H1 (cell line): ENCODE data around the gene SRCIN1. TPM values are rescaled to one million over a fixed set of nuclear protein-coding genes. Genes with fewer than 3 reads are reported as not detected.

ENCODE experiments used
- CTCF ChIA-PET: fragments of 300-600 bp; sonication (Branson Sonifier 250); formaldehyde crosslinking; loops from one replicate; lab custom pipeline; 2021; ENCODE audit not compliant: partially characterized antibody; lab: Charles Lee
- POLR2A ChIA-PET: fragments of 300-600 bp; sonication (Branson Sonifier 250); formaldehyde crosslinking; loops from one replicate; lab custom pipeline; 2021; ENCODE audit warnings: inconsistent platforms; ENCODE audit not compliant: partially characterized antibody; lab: Charles Lee
- DNase-seq, 2 experiments: peaks; one replicate each; pipeline versions ENCODE4 v3.0.0 to v3.0.0-alpha.2; 2010 to 2022; ENCODE audit warnings: low spot score in 2 of 2, low read depth in 1 of 2, mixed read lengths in 1 of 2
- FAIRE-seq: peaks from 2 replicates; lab custom pipeline; 2011; peaks lifted over from hg19 to GRCh38; lab: Jason Lieb, UNC
- H2AFZ ChIP-seq: 2 replicates; pipeline ENCODE4 v1.8.1; 2012; ENCODE audit warnings: low read length, inconsistent platforms
- H2AK5ac ChIP-seq: 2 replicates; pipeline ENCODE4 v1.6.1; 2013; ENCODE audit warnings: low read depth, low read length
- H2BK120ac ChIP-seq: replicated peaks from 2 replicates; pipeline ENCODE3; 2013; ENCODE audit warnings: low read depth, low read length, inconsistent platforms
- H2BK12ac ChIP-seq: 2 replicates; pipeline ENCODE4 v1.6.1; 2013; ENCODE audit warnings: low read depth, low read length
- H2BK15ac ChIP-seq: 2 replicates; pipeline ENCODE4 v1.6.1; 2013; ENCODE audit warnings: low read length
- H2BK20ac ChIP-seq: 2 replicates; pipeline ENCODE4 v1.6.1; 2013; ENCODE audit warnings: low read length
- H2BK5ac ChIP-seq: 2 replicates; pipeline ENCODE4 v1.6.1; 2013; ENCODE audit warnings: low read depth, low read length
- H3K14ac ChIP-seq: 2 replicates; pipeline ENCODE4 v1.6.1; 2013; ENCODE audit warnings: inconsistent platforms; ENCODE audit not compliant: insufficient read length
- H3K18ac ChIP-seq: 2 replicates; pipeline ENCODE4 v1.6.1; 2013; ENCODE audit warnings: low read length; ENCODE audit errors: extremely low read depth
- H3K23ac ChIP-seq: 2 replicates; pipeline ENCODE4 v1.6.1; 2013; ENCODE audit warnings: inconsistent platforms; ENCODE audit not compliant: insufficient read length
- H3K23me2 ChIP-seq: 2 replicates; pipeline ENCODE4 v1.6.1; 2013; ENCODE audit warnings: low read depth, low read length
- H3K27ac ChIP-seq: 2 replicates; pipeline ENCODE4 v1.6.1; 2011; ENCODE audit warnings: low read depth, low read length, inconsistent platforms
- H3K27me3 ChIP-seq, 4 experiments: replicated peaks in 1 of 4; 1 replicate in 1 of 4; 2 replicates in 3 of 4; pipeline versions ENCODE4 v1.6.1 to v1.8.1; 2011 to 2013; ENCODE audit warnings: low read length in 3 of 4, mild to moderate bottlenecking in 3 of 4, inconsistent platforms in 2 of 4, mixed read lengths in 2 of 4, moderate library complexity in 1 of 4; ENCODE audit not compliant: control insufficient read depth in 3 of 4, insufficient read depth in 3 of 4; ENCODE audit errors: extremely low read depth in 1 of 4
- H3K36me3 ChIP-seq, 4 experiments: 2 replicates each; pipeline versions ENCODE4 v1.6.1 to v1.8.1; 2011 to 2013; ENCODE audit warnings: mild to moderate bottlenecking in 4 of 4, low read length in 3 of 4, moderate library complexity in 2 of 4, control low read depth in 1 of 4, inconsistent platforms in 1 of 4; ENCODE audit not compliant: insufficient read depth in 4 of 4, control insufficient read depth in 2 of 4
- H3K4ac ChIP-seq: replicated peaks from 2 replicates; pipeline ENCODE3; 2013; ENCODE audit warnings: low read length, low read depth, mixed read lengths, inconsistent platforms; ENCODE audit not compliant: insufficient read length
- H3K4me1 ChIP-seq, 4 experiments: replicated peaks in 1 of 4; 1 replicate in 1 of 4; 2 replicates in 3 of 4; pipeline versions ENCODE4 v1.6.1 to v1.8.1; 2011 to 2013; ENCODE audit warnings: low read length in 3 of 4, inconsistent platforms in 2 of 4, mixed read lengths in 1 of 4; ENCODE audit not compliant: insufficient read depth in 4 of 4, control insufficient read depth in 3 of 4
- H3K4me2 ChIP-seq, 2 experiments: 2 replicates each; pipeline versions ENCODE4 v1.6.1 to v1.8.1; 2011 to 2013; ENCODE audit warnings: low read depth in 2 of 2, low read length in 2 of 2, control low read depth in 1 of 2, inconsistent platforms in 1 of 2, mild to moderate bottlenecking in 1 of 2; ENCODE audit not compliant: insufficient read depth in 1 of 2
- H3K4me3 ChIP-seq, 4 experiments: fragments of 200-600, 300-600 bp in 1 of 4; sonication (generic), shearing (Covaris generic), sonication (Bioruptor Twin) in 1 of 4; 2 replicates each; pipeline versions ENCODE4 v1.5.1 to v1.8.1; 2011 to 2016; ENCODE audit warnings: low read length in 4 of 4, low read depth in 3 of 4, control low read depth in 2 of 4, inconsistent platforms in 2 of 4, mild to moderate bottlenecking in 2 of 4, mixed read lengths in 1 of 4, moderate library complexity in 1 of 4; ENCODE audit not compliant: insufficient read depth in 2 of 4; ENCODE audit errors: extremely low read depth in 1 of 4
- H3K56ac ChIP-seq: replicated peaks from 2 replicates; pipeline ENCODE3; 2013; ENCODE audit warnings: low read depth, mild to moderate bottlenecking, mixed read lengths, low read length, inconsistent platforms; ENCODE audit not compliant: insufficient read length
- H3K79me1 ChIP-seq: 2 replicates; pipeline ENCODE4 v1.6.1; 2013; ENCODE audit warnings: low read depth, low read length, control low read depth
- H3K79me2 ChIP-seq, 2 experiments: 2 replicates each; pipeline versions ENCODE4 v1.6.1 to v1.8.1; 2012 to 2013; ENCODE audit warnings: low read length in 2 of 2, mild to moderate bottlenecking in 2 of 2, inconsistent platforms in 1 of 2; ENCODE audit not compliant: insufficient read depth in 2 of 2, control insufficient read depth in 1 of 2
- H3K9ac ChIP-seq, 4 experiments: replicated peaks in 1 of 4; 1 replicate in 1 of 4; 2 replicates in 3 of 4; pipeline versions ENCODE4 v1.6.1 to v1.8.1; 2011 to 2013; ENCODE audit warnings: low read depth in 3 of 4, low read length in 3 of 4, control low read depth in 2 of 4, mild to moderate bottlenecking in 2 of 4, moderate library complexity in 2 of 4, inconsistent platforms in 1 of 4; ENCODE audit errors: extremely low read depth in 1 of 4
- H3K9me3 ChIP-seq, 2 experiments: 2 replicates each; pipeline versions ENCODE4 v1.6.1 to v1.8.1; 2012 to 2013; ENCODE audit warnings: mild to moderate bottlenecking in 2 of 2, moderate library complexity in 2 of 2, control low read depth in 1 of 2, inconsistent platforms in 1 of 2, low read depth in 1 of 2, low read length in 1 of 2, mixed read lengths in 1 of 2; ENCODE audit not compliant: insufficient read depth in 2 of 2
- H4K20me1 ChIP-seq, 2 experiments: replicated peaks in 1 of 2; 2 replicates each; pipeline versions ENCODE3 to v1.8.1; 2011 to 2013; ENCODE audit warnings: inconsistent platforms in 2 of 2, low read length in 2 of 2, mild to moderate bottlenecking in 1 of 2; ENCODE audit not compliant: insufficient read depth in 2 of 2, control insufficient read depth in 1 of 2
- H4K5ac ChIP-seq: 2 replicates; pipeline ENCODE4 v1.6.1; 2013; ENCODE audit warnings: low read length, low read depth, mixed read lengths, inconsistent platforms; ENCODE audit not compliant: insufficient read length
- H4K8ac ChIP-seq: 2 replicates; pipeline ENCODE4 v1.8.0; 2013; ENCODE audit warnings: mild to moderate bottlenecking, moderate library complexity, low read length, inconsistent platforms; ENCODE audit not compliant: insufficient read depth; ENCODE audit errors: extremely low read depth
- H4K91ac ChIP-seq: replicated peaks from 2 replicates; pipeline ENCODE3; 2013; ENCODE audit warnings: low read length, mixed read lengths, inconsistent platforms; ENCODE audit not compliant: insufficient read length
- JUND ChIP-seq: IDR thresholded peaks from 2 replicates; pipeline ENCODE4 v1.6.1; 2011; ENCODE audit warnings: mild to moderate bottlenecking, improper control_type of control experiment, low read length
- KDM4A ChIP-seq: IDR thresholded peaks from one replicate; pipeline ENCODE4 v1.7.1; 2012; ENCODE audit warnings: low read depth, mild to moderate bottlenecking, moderate library complexity, low read length, inconsistent platforms; ENCODE audit not compliant: severe bottlenecking
- NANOG ChIP-seq: IDR thresholded peaks from 2 replicates; pipeline ENCODE4 v1.6.1; 2011; ENCODE audit warnings: low read length, low read depth, mild to moderate bottlenecking, inconsistent platforms; ENCODE audit not compliant: insufficient read depth, poor library complexity, severe bottlenecking
- SIX5 ChIP-seq: IDR thresholded peaks from 2 replicates; pipeline ENCODE4 v1.6.1; 2011; ENCODE audit warnings: mild to moderate bottlenecking, low read depth, low read length
- SP2 ChIP-seq: IDR thresholded peaks from 2 replicates; pipeline ENCODE4 v1.6.1; 2012; ENCODE audit warnings: mild to moderate bottlenecking, low read length, inconsistent platforms
- SP4 ChIP-seq: IDR thresholded peaks from 2 replicates; pipeline ENCODE4 v1.6.1; 2012; ENCODE audit warnings: low read length, inconsistent platforms
- YY1 ChIP-seq: IDR thresholded peaks from 2 replicates; pipeline ENCODE4 v1.6.1; 2011; ENCODE audit warnings: low read depth, mild to moderate bottlenecking, low read length
- ZNF274 ChIP-seq: IDR thresholded peaks from 2 replicates; pipeline ENCODE4 v1.7.0; 2012; ENCODE audit warnings: low read length, borderline replicate concordance; ENCODE audit errors: extremely low read depth
- WGBS, 2 experiments: shearing (Covaris generic) in 1 of 2; methylation state at CpG; one replicate each; pipeline versions ENCODE4 v1.1.6 to v1.1.7; 2013 to 2015; ENCODE audit warnings: low lambda C conversion rate in 2 of 2, mixed read lengths in 2 of 2, inconsistent platforms in 1 of 2, low coverage in 1 of 2, missing lambda C conversion rate in 1 of 2; ENCODE audit not compliant: insufficient replicate concordance in 2 of 2, insufficient coverage in 1 of 2, insufficient read length in 1 of 2; ENCODE audit errors: extremely low coverage in 1 of 2, missing lambda C conversion rate in 1 of 2; 5-methylcytosine and 5-hydroxymethylcytosine counted together
- polyA plus RNA-seq, 7 experiments: library from polyadenylated mRNA; depleted of rRNA in 3 of 7; stranded (reverse) in 5 of 7; unstranded in 2 of 7; fragments of >200 nt in 5 of 7; fragments of 200-250 nt in 2 of 7; gene quantifications; 1 replicate in 5 of 7; 2 replicates in 1 of 7; 4 replicates in 1 of 7; pipeline versions ENCODE4 v1.2.1 to v1.2.3, GENCODE V29; 2011 to 2013; ENCODE audit warnings: missing spikeins in 2 of 7, mixed read lengths in 2 of 7
- total RNA-seq: library from RNA; stranded (reverse); fragmentation: NEBNext Ultra II Directional; extraction: Animal tissue kit (Norgen Biotek cat#: 25700); gene quantifications from 2 replicates; pipeline ENCODE4 v1.2.1, GENCODE V29; 2021

The SRCIN1 gene
- total and polyA plus RNA-seq, 2 of the 8 experiments (the other 6 are each of a cell fraction or from before 2014, with no cell fraction given) = 2.8 to 3.8 TPM

DNA sequence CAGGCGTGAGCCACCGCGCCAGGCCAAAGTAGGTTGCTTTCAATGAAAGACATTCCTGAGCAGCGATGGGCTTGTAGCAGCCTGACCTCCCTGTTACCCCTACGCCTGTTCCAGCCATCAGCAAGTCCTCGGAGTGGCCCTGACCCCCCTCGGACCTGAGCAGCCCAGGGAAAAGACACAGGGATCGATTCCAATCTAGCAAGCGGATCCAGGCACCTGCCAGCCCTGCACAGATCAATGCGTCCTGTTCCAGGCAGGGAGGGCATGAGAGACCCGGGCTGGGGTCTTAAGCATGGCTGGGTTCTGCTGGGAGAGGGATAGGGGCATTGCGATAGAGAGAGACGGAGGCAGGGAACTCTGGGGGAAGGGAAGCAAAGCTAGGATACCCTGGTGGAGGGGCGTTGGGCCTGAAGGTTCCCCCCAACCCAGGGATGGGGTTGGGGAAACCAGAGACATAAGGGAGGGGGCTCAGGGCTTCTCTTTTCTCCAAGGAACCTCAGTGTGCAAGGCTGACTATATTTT lies 21.9 kb downstream of the SRCIN1 start:
- ChIA-PET POLR2A (interaction anchor here (1.3 to 6.2 kb wide), 3 partner anchors 14 to 20 kb away, joined by 3 to 32 read pairs (median 4); no protein-coding TSS in a partner anchor), CTCF (interaction anchor here (0.6 to 32.0 kb wide), 19 partner anchors 8 to 236 kb away, joined by 3 to 914 read pairs (median 4); partner anchors contain the start of gene SRCIN1)
- Histone ChIP-seq H4K5ac (no peak overlapping the region), H2BK120ac (no peak overlapping the region), H3K23ac (no peak overlapping the region), H3K56ac (no peak overlapping the region), H2BK5ac (no peak overlapping the region), H3K36me3 (no peaks in the 10 kb centered on the region), H3K23me2 (no peaks in the 10 kb centered on the region)
- no peak for TF ChIP-seq SIX5
- TF ChIP-seq ZNF274 = no peak
- no peak for TF ChIP-seq JUND
- no peak for TF ChIP-seq KDM4A
- TF ChIP-seq SP2 = no peak
- TF ChIP-seq SP4 = no peak
- TF ChIP-seq NANOG = no peak
- TF ChIP-seq YY1 = no peak
- TF ChIP-seq, all 59 proteins: peak for 0
- Histone ChIP-seq H2AK5ac (no peak overlapping the region), H3K79me2 (no peaks in the 10 kb centered on the region), H3K4me2 (0 out of 4 replicates have a peak overlapping the region, but pooled peaks of 1 of the 2 experiments have one; percentile 1), H3K18ac (no peak overlapping the region; the same call in 1 of the 2 replicates), H3K9ac (no peak overlapping the region), H2AFZ (no peak overlapping the region), H4K20me1 (peaks cover 5 to 10% of the 10 kb centered on the region in 2 experiments), H3K27me3 (peaks cover 9 to 23% (median 19%) of the 10 kb centered on the region in 4 experiments), H3K4ac (peak overlapping the region; percentile 16), H2BK20ac (no peak overlapping the region), H3K9me3 (no peaks in the 10 kb centered on the region), H3K14ac (no peak overlapping the region), H2BK12ac (0 out of 2 replicates have a peak overlapping the region, but pooled peaks have one; percentile 2), H4K91ac (no peak overlapping the region), H3K79me1 (0 out of 2 replicates have a peak, but pooled peaks cover 2% of the 10 kb centered on the region), H3K4me3 (no peak overlapping the region), H3K4me1 (peaks cover 9 to 48% (median 26%) of the 10 kb centered on the region in 4 experiments), H3K27ac (no peak overlapping the region), H4K8ac (no peak overlapping the region), H2BK15ac (peak overlapping the region; percentile 81; the same call in 1 of the 2 replicates)
- DNase-seq (no peak), FAIRE-seq (no peak)
- 71% methylated on average over 14 of the region's 14 CpGs; no CpG with 5 or more reads in 1 of the 2 experiments for WGBS, 2 experiments
